Stimulated activated CD8-positive, alpha-beta memory T cell treated with anti-CD3 and anti-CD28 coated beads, Interleukin-2, amount 100 ng/mL, for 48 hours (primary cell): ENCODE measurements around the gene C4orf50.

Source experiments
- DNase-seq, 2 donors: peaks; one replicate each; pipeline ENCODE4 v3.0.0-alpha.2; 2020; ENCODE audit warnings: low read depth in 2 of 2

C4orf50 gene

GRCh38 chr4:5921101-5921980 is 96.9 kb downstream of the C4orf50 start:
- DNase-seq: no peak

- no peak for DNase-seq
Observed at GRCh38 chr4:5919571-5919970, 98.7 kb downstream of the C4orf50 start.

GRCh38 chr4:5919044-5919443 is 99.2 kb downstream of the C4orf50 start:
- no peak for DNase-seq

GRCh38 chr4:5918331-5918985 is 99.8 kb downstream of the C4orf50 start:
- no peak for DNase-seq

GRCh38 chr4:5917672-5918071 is 100.6 kb downstream of the C4orf50 start:
- DNase-seq: no peak

GRCh38 chr4:5916229-5916628 is 102.0 kb downstream of the C4orf50 start:
- no peak for DNase-seq

- DNase-seq: no peak
Observed at GRCh38 chr4:5913454-5913853, 104.8 kb downstream of the C4orf50 start.

- no peak for DNase-seq
Observed at GRCh38 chr4:5912614-5913019, 105.6 kb downstream of the C4orf50 start.

- no peak for DNase-seq
Observed at GRCh38 chr4:5908876-5909427, 109.3 kb downstream of the C4orf50 start.

GRCh38 chr4:5906191-5906590 is 112.0 kb downstream of the C4orf50 start:
- no peak for DNase-seq

- DNase-seq: no peak
Observed at GRCh38 chr4:5905714-5906113, 112.5 kb downstream of the C4orf50 start.

GRCh38 chr4:5900844-5901243 is 117.4 kb downstream of the C4orf50 start:
- DNase-seq: no peak

GRCh38 chr4:5899881-5900280 is 118.3 kb downstream of the C4orf50 start:
- no peak for DNase-seq

GRCh38 chr4:5899396-5899795 is 118.8 kb downstream of the C4orf50 start:
- no peak for DNase-seq

- no peak for DNase-seq
Observed at GRCh38 chr4:5897674-5898073, 120.6 kb downstream of the C4orf50 start.

GRCh38 chr4:5895287-5895686 is 122.9 kb downstream of the C4orf50 start:
- DNase-seq: no peak

GRCh38 chr4:5894266-5894665 is 124.0 kb downstream of the C4orf50 start:
- DNase-seq: no peak

- DNase-seq: no peak
Observed at GRCh38 chr4:5893591-5893990, 124.6 kb downstream of the C4orf50 start.

GRCh38 chr4:5893004-5893580 is 125.1 kb downstream of the C4orf50 start, which contains the start of gene CRMP1:
TSS of gene CRMP1 (minus strand) at chr4:5893086. CDS start at chr4:5892969, 117 bp downstream.
- no peak for DNase-seq

- no peak for DNase-seq
Observed at GRCh38 chr4:5892323-5893003, 125.8 kb downstream of the C4orf50 start.

GRCh38 chr4:5891563-5892322 is 126.5 kb downstream of the C4orf50 start:
- no peak for DNase-seq
